Panc1 (cell line): ENCODE results near the gene RIMKLB. TPM values are rescaled to one million over a fixed set of nuclear protein-coding genes. Genes with fewer than 3 reads are reported as not detected.

Experiments used
- ATAC-seq: fragments of 200-7000 bp; cut with Tn5 transposase; 2 replicates; pipeline ENCODE4 v1.9.1; 2020; ENCODE audit warnings: mild to moderate bottlenecking, moderate library complexity
- BruUV-seq: library from RNA; stranded (reverse); fragments of 400-500 nt; replicated peaks from 2 replicates; lab custom pipeline; 2021; lab: Mats Ljungman, UMichigan
- CTCF ChIA-PET: fragments of 300-600 bp; sonication (Branson Sonifier 250); formaldehyde crosslinking; loops from one replicate; lab custom pipeline; 2022; ENCODE audit warnings: antibody characterized with exemption; lab: Charles Lee
- POLR2A ChIA-PET: fragments of 300-600 bp; sonication (Branson Sonifier 250); formaldehyde crosslinking; loops from one replicate; lab custom pipeline; 2022; ENCODE audit warnings: antibody characterized with exemption; lab: Charles Lee
- DNase-seq: peaks from one replicate; pipeline ENCODE4 v3.0.0-alpha.2; 2010; ENCODE audit warnings: low read depth, low spot score
- H3K27ac ChIP-seq: 2 replicates; pipeline ENCODE4 v1.5.1; 2011; ENCODE audit warnings: mild to moderate bottlenecking, low read length, inconsistent platforms
- H3K27me3 ChIP-seq: fragments of 200-500 bp; sonication (Bioruptor generic); 2 replicates; pipeline ENCODE4 v1.6.0; 2014; ENCODE audit warnings: low read length, inconsistent platforms; ENCODE audit not compliant: control insufficient read depth, insufficient read depth
- H3K36me3 ChIP-seq: fragments of 200-500 bp; sonication (Bioruptor generic); 2 replicates; pipeline ENCODE4 v1.5.1; 2014; ENCODE audit warnings: inconsistent platforms, mild to moderate bottlenecking, low read length, moderate library complexity; ENCODE audit not compliant: control insufficient read depth, insufficient read depth
- H3K4me1 ChIP-seq: 2 replicates; pipeline ENCODE4 v1.5.1; 2011; ENCODE audit warnings: inconsistent platforms, mild to moderate bottlenecking, low read length, moderate library complexity; ENCODE audit not compliant: control insufficient read depth, insufficient read depth
- H3K4me3 ChIP-seq, 2 experiments: 2 replicates each; pipeline ENCODE4 v1.5.1; 2011 to 2012; ENCODE audit warnings: low read depth in 2 of 2, low read length in 2 of 2, mild to moderate bottlenecking in 2 of 2, inconsistent platforms in 1 of 2, moderate library complexity in 1 of 2
- H3K9me3 ChIP-seq: fragments of 200-500 bp; sonication (Bioruptor generic); 2 replicates; pipeline ENCODE4 v1.5.1; 2014; ENCODE audit warnings: low read depth, mild to moderate bottlenecking, inconsistent platforms, low read length, moderate library complexity; ENCODE audit not compliant: control insufficient read depth, insufficient read depth
- POLR2AphosphoS5 ChIP-seq: IDR thresholded peaks from 2 replicates; pipeline ENCODE4 v1.6.1; 2012; ENCODE audit warnings: mild to moderate bottlenecking, low read depth, low read length, moderate library complexity
- SIN3A ChIP-seq: IDR thresholded peaks from 2 replicates; pipeline ENCODE4 v1.6.1; 2012; ENCODE audit warnings: low read depth, mild to moderate bottlenecking, low read length, moderate library complexity, borderline replicate concordance; ENCODE audit not compliant: insufficient read depth
- TCF7L2 ChIP-seq: IDR thresholded peaks from 2 replicates; pipeline ENCODE4 v1.6.1; 2011; ENCODE audit warnings: mild to moderate bottlenecking, low read depth, low read length, inconsistent platforms
- in situ Hi-C: cut with HindIII; loops from 2 replicates; pipeline ENCODE4 v1.10.0; 2016; ENCODE audit warnings: low sequenced_read_pairs, low pct_unique_long_range_greater_than_20kb
- intact Hi-C: fragments of 100-400 bp; cut with micrococcal nuclease; formaldehyde crosslinking; loops from one replicate; pipeline ENCODE4 v1.10.0; 2022; ENCODE audit not compliant: unreplicated experiment
- total RNA-seq: library from RNA; stranded (reverse); gene quantifications from one replicate; pipeline ENCODE4 v1.2.1, GENCODE V29; 2021; ENCODE audit not compliant: unreplicated experiment
- TF ChIP-seq, protein P1 (sequence below): fragments of 450-650 bp; IDR thresholded peaks from 2 replicates; pipeline ENCODE4 v1.5.1; 2017; ENCODE audit warnings: mild to moderate bottlenecking
- TF ChIP-seq, protein P2 (sequence below), 2 experiments: IDR thresholded peaks; 2 replicates each; pipeline ENCODE4 v1.6.1; 2011 to 2012; ENCODE audit warnings: low read depth in 2 of 2, control low read depth in 1 of 2, low read length in 1 of 2, mild to moderate bottlenecking in 1 of 2, moderate library complexity in 1 of 2; ENCODE audit not compliant: insufficient read depth in 1 of 2

RIMKLB gene
- total RNA-seq, 1 experiment from 2014 or later: 17.1 TPM

DNA sequence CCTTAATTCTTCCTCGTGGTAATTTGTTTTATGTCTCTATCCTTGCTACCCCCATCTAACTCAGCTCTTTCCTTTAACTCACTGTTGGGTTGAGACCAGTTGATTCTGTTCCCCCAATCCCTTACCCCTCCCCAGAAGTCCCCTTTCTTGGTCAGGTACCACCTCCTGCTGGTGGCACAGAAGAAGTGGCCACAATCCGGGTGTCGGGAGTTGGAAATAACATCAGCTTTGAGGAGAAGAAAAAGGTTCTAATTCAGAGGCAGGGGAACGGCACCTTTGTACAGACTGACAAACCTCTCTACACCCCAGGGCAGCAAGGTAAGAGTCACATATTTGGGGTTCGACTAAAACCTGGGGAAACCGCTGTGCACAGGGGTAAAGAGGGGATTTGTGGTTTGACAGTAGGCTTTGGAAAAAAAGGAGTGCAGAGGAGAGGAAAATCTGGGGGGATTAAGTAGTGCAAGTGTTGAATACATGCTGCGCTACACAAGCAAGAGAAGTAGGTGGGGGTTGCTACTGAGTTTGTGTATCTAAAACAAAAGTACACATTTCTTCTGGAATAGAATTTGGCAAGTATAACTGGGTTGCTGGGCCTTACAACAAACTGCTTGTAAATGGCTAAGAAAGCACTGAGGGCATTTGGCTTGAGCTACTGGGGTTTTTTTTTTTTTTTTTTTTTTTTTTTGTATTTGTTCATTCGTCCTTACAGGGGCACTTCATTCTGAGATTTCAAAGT, 125.9 kb downstream of the RIMKLB start:
- ATAC-seq: no peak
- no peak overlapping the region for H3K4me3 ChIP-seq
- no peaks in the 10 kb centered on the region for H3K4me1 ChIP-seq
- H3K9me3 ChIP-seq: no peaks in the 10 kb centered on the region
- H3K27ac ChIP-seq: no peak overlapping the region
- intact Hi-C loops (loop anchor here (2.0 kb wide), 1 partner anchor 141 kb away; no protein-coding TSS in a partner anchor), in situ Hi-C loops (no loop called here)
- TF ChIP-seq, protein P1, sequence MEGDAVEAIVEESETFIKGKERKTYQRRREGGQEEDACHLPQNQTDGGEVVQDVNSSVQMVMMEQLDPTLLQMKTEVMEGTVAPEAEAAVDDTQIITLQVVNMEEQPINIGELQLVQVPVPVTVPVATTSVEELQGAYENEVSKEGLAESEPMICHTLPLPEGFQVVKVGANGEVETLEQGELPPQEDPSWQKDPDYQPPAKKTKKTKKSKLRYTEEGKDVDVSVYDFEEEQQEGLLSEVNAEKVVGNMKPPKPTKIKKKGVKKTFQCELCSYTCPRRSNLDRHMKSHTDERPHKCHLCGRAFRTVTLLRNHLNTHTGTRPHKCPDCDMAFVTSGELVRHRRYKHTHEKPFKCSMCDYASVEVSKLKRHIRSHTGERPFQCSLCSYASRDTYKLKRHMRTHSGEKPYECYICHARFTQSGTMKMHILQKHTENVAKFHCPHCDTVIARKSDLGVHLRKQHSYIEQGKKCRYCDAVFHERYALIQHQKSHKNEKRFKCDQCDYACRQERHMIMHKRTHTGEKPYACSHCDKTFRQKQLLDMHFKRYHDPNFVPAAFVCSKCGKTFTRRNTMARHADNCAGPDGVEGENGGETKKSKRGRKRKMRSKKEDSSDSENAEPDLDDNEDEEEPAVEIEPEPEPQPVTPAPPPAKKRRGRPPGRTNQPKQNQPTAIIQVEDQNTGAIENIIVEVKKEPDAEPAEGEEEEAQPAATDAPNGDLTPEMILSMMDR: peak; percentile 52
- TF ChIP-seq, protein P2, sequence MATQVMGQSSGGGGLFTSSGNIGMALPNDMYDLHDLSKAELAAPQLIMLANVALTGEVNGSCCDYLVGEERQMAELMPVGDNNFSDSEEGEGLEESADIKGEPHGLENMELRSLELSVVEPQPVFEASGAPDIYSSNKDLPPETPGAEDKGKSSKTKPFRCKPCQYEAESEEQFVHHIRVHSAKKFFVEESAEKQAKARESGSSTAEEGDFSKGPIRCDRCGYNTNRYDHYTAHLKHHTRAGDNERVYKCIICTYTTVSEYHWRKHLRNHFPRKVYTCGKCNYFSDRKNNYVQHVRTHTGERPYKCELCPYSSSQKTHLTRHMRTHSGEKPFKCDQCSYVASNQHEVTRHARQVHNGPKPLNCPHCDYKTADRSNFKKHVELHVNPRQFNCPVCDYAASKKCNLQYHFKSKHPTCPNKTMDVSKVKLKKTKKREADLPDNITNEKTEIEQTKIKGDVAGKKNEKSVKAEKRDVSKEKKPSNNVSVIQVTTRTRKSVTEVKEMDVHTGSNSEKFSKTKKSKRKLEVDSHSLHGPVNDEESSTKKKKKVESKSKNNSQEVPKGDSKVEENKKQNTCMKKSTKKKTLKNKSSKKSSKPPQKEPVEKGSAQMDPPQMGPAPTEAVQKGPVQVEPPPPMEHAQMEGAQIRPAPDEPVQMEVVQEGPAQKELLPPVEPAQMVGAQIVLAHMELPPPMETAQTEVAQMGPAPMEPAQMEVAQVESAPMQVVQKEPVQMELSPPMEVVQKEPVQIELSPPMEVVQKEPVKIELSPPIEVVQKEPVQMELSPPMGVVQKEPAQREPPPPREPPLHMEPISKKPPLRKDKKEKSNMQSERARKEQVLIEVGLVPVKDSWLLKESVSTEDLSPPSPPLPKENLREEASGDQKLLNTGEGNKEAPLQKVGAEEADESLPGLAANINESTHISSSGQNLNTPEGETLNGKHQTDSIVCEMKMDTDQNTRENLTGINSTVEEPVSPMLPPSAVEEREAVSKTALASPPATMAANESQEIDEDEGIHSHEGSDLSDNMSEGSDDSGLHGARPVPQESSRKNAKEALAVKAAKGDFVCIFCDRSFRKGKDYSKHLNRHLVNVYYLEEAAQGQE (IDR thresholded peaks at IDR 0.05; ENCODE audit: insufficient read depth in 1 of 2, low read depth in 2 of 2, low read length in 1 of 2): no peak
- ChIA-PET POLR2A (interaction anchor here (0.6 kb wide), 1 partner anchor 888 kb away, joined by 6 read pairs; the partner anchor contains the start of gene SLC2A3), CTCF (interaction anchor here (0.6 kb wide), 2 partner anchors 147 to 200 kb away, joined by 3 read pairs; no protein-coding TSS in a partner anchor)
- H3K36me3 ChIP-seq: no peaks in the 10 kb centered on the region
- BruUV-seq: no TSS peak
- no peaks in the 10 kb centered on the region for H3K27me3 ChIP-seq
- DNase-seq: no peak

DNA sequence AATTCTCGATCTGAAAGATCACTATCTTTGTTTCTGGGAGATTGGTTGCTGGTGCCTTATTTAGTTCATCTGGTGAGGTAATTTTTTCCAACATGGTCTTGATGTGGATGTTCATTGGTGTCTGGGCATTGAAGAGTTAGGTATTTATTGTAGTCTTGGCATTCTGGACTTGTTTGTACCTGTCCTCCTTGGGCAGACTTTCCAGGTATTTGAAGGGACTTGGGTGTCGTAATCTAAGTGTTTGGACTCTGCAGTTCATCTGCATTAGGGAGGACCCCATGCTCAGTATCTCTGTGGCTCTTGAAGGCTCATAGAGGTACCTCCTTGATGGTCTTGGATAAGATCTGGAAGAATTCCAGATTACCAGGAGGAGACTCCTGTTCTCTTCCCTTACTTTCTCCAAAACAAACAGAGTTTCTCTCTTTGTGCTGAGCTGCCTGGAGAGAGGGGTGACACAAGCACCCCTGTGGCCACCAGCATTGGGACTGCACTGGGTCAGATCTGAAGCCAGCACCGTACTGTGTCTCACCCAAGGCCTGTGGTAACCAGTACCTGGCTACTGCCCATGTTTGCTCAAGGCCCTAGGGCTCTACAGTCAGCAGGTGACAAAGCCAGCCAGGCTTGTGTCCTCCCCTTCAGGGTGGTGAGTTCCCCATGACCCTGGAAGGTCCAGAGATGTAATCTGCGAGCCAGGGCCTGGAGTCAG, 129.9 kb downstream of the RIMKLB start:
- no peak for ATAC-seq
- no TSS peak for BruUV-seq
- Histone ChIP-seq H3K36me3 (no peaks in the 10 kb centered on the region), H3K4me1 (no peaks in the 10 kb centered on the region), H3K9me3 (no peaks in the 10 kb centered on the region), H3K4me3 (no peak overlapping the region), H3K27ac (no peak overlapping the region), H3K27me3 (no peaks in the 10 kb centered on the region)
- POLR2A ChIA-PET: no interaction called here
- CTCF ChIA-PET: no interaction called here
- intact Hi-C loops: no loop called here
- in situ Hi-C loops: no loop called here
- TF ChIP-seq TCF7L2: no peak
- no peak for TF ChIP-seq SIN3A
- TF ChIP-seq, protein P2 (IDR thresholded peaks at IDR 0.05; ENCODE audit: insufficient read depth in 1 of 2, low read depth in 2 of 2, low read length in 1 of 2): no peak
- TF ChIP-seq, protein P1: no peak
- TF ChIP-seq POLR2AphosphoS5: no peak
- DNase-seq: no peak
